HG03520 (cell line): Measurements from ENCODE around the gene TPX2.

Source experiments
- ATAC-seq: cut with Tn5 transposase; IDR thresholded peaks from one replicate; pipeline ENCODE4 v1.9.1; 2021; ENCODE audit warnings: mild to moderate bottlenecking, moderate library complexity; ENCODE audit not compliant: unreplicated experiment

Gene TPX2

DNA sequence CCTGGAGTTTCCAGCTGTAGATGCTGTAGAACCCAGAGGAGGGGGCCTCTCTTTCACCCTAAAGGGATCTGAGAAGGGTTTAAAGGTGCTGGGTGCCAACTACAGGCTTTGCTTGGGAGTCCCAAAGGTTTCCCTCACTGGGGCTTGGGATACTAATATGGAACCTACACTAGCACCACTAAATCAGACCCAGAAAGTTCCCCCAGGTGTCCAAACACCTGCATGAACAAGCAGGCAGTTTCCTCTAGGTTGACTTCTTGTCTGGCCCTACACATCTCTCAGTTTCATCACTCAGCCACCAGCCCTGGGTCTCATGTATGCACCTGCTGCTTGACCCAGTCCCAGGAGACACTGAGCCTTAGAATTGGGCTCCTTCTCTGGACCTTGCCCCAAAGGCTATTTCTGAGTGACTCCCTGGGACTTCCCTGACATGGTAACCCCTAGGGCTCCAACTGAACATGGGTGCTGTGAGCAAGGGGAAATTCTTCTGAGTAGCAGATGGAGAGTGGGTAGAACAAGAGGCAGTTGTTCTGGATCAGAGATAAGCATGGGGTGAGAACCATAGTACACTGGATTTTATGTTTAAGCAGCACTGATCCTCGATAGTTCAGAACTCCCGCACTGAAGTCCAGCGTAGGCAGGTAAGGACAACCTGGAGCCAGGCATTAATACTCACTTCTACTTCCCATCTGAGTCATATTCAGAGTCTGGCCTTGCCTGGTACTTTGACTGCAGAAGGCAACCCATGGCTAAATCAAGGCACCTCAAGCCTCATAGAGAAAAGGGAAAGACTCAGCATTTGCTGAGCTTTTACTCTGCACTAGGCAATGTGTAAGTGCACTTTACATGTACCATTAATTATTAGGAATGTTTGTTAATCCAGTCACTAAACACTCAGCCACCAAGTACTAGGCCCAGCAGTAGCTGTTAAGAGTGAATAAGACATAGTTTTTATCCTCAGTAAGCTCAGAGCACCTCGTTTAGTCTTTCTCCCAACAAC is 33.2 kb upstream of the TPX2 start:
- peak; percentile 69 for ATAC-seq

GRCh38 chr20:31706607-31707257 is 32.4 kb upstream of the TPX2 start:
- no peak for ATAC-seq

GRCh38 chr20:31707258-31707615 is 31.9 kb upstream of the TPX2 start:
- ATAC-seq, result no peak

DNA sequence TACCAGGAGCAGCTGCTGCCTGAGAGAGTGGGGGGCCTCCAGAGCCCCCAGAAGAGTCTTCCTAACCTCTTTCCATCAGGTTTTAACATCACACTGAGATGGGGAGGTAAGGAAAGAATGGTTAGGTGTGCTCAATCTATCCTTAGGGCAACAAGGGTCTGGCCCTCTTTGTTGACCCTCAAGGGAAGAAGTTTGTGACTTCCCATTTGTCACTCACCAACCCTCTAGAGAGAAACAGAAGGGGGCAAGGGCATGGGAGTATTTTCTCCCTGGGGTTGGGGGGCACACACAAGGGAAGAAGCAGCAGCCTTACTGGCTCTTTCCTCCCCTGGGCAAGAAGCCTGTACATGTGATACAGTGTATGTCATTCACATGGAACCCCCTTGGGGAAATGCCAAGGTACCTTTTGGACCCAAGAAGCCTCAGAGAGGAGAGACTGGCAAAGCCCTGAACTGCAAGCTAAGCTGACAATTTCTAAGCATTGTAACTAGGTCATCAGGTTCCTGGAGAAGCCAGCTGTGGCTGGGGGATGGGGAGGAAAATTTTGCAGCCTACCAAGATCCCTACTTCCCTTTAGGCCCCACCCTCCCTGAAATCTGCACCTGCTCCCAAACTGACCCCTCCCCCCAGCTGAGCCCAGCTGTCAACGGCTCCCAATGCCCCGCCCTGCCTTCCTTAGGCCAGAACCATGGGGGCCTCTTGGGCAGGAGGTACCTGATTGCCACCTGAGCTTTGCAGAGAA is 30.9 kb upstream of the TPX2 start:
- no peak for ATAC-seq

DNA sequence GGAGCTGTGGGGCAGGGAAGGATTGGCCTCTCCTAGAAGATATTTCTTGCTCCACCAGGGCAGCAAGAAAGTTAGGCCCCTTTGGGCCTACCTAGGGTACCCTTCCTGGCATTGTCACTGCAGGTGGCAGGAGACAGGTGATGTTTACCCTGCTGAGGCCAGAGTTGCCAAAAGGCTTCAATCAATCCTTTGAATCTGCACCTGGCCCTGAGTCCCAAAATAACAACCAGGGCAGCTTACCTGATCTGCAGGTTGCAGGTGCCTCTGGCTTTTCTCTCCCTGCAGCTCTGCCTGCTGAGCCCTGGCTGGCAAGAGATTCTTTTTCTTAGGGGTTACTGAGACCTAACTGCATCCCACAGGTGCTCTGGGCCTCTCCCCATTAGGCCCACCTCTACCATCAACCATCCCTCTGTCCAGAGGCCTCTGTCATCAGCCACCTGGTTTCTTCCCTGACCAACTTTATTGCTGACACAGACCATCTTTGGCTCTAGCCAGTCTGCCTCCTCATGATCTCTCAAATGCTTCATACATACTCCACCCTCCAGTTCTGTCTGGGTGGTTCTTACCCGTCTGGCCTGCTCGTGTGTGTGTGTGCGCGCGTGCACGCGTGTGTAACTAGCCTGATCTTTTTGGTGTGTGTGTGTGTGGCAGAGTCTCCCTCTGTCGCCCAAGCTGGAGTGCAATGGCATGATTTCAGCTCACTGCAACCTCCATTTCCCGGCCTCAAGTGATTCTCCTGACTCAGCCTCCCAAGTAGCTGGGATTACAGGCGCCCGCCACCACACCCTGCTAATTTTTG is 30.2 kb upstream of the TPX2 start:
- no peak for ATAC-seq

- no peak for ATAC-seq
Observed at GRCh38 chr20:31709939-31710338, 29.2 kb upstream of the TPX2 start.

- no peak for ATAC-seq
Observed at GRCh38 chr20:31710423-31711108, 28.5 kb upstream of the TPX2 start.

- ATAC-seq, result no peak
Observed at GRCh38 chr20:31711179-31712111, 27.6 kb upstream of the TPX2 start.

DNA sequence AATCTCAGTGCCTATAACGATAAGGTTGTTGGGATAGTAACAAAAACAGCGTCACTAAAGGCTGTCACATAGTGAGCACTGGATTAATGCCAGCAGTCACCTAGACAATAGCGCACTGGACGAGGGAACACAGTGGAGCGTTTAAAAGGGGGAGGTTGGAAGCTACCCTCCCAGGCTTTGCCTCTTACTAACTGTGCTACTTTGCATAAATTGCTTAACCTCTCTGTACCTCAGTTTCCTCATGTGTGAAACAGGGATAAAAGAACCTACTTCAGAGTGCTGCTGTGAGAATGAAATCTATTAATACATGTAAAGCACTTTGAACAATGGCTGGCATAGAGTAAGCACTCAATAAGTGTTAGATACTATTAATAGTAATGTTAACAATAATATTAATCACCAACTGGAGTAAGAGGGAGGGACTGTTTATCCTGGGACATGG is 27.0 kb upstream of the TPX2 start:
- ATAC-seq, result no peak

DNA sequence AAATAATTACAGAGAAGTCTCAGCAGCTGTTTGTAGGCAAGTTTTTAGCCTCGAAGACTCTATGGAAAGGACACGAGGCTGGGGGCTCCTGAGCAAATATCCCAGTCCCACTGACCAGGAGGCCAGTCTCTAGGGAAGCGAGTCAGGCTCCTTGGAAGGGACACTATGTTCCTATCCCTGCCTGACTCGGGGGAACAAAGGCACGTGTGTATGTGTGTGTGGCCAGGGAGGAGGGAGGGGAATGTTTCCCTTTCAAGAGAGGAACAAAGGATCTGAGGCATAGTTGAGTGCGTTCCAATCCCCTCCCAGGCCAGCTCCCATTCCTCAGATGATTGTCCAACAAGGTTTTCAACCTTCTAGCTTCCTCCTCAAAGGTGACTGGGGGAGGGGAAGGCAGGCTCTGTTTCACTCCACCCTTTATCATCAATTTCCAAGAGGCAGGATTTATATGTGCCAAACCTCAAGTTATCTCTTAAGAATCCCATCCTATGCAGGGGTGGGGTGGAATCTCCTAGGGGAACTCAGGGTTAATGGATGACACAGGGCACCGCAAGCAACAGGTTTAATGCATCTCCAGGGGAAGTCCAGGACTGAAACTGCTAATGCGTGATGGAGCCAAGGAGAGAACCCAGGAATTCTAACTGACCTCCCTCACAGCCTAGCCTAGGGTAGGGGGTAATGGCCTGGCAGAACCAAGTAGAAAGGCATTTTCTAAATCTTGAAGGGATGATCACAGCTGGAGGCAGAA is 26.4 kb upstream of the TPX2 start:
- ATAC-seq, result no peak

- no peak for ATAC-seq
Observed at GRCh38 chr20:31713312-31714273, 25.5 kb upstream of the TPX2 start.

GRCh38 chr20:31715766-31716165 is 23.3 kb upstream of the TPX2 start:
- no peak for ATAC-seq

- ATAC-seq, result no peak
Observed at GRCh38 chr20:31716351-31716750, 22.7 kb upstream of the TPX2 start.

DNA sequence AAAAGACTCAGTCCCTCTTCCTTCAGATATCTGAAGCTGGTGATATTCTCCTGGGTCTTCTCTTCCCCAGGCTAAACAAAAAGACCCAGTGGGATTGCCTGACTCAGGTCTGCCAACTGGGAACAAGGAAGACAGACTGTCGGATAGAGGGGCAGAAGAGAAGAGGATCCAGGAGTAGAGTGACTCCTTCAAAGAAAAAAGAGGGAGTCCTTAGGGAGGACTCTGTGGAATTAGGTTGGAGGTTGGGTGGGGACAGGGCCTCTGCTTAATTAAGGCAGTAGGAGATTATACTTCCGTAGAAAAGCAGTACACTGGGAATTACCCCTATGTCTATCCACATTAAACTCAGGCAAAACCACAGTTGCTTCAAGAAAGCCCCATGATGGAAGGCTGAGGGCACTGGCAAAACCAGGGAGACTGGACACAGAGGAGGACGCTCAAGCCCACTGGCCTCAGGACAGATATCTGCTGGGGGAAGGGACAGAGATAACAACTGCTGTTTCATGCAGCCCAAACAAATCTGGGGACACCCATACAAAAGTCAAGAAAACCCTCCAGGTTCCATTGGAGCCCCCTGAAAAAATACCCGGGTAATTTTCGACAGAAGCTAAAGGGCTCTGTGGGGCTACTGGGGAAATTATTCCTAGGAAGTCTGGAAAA is 22.1 kb upstream of the TPX2 start:
- ATAC-seq, result no peak

- ATAC-seq, result no peak
Observed at GRCh38 chr20:31717478-31718201, 21.4 kb upstream of the TPX2 start.
